C4-2B (cell line): ENCODE results near the gene GCLC.

Experiments used
- CTCF ChIP-seq: fragments of 450-650 bp; conservative IDR thresholded peaks from 2 replicates; pipeline ENCODE4 v1.5.1; 2017; ENCODE audit warnings: mild to moderate bottlenecking
- ZFX ChIP-seq: fragments of 450-650 bp; IDR thresholded peaks from 2 replicates; pipeline ENCODE4 v1.6.1; 2017

- TF ChIP-seq CTCF (no peak), ZFX (no peak)
Measured at GRCh38 chr6:53588816-53589509, 44.1 kb upstream of the GCLC start.
